ENCODE data around the gene OR2V2. TPM values are rescaled to one million over a fixed set of nuclear protein-coding genes. Genes with fewer than 3 reads are reported as not detected.

Gene OR2V2
- total RNA-seq, 2 experiments from 2014 or later, result not detected

DNA sequence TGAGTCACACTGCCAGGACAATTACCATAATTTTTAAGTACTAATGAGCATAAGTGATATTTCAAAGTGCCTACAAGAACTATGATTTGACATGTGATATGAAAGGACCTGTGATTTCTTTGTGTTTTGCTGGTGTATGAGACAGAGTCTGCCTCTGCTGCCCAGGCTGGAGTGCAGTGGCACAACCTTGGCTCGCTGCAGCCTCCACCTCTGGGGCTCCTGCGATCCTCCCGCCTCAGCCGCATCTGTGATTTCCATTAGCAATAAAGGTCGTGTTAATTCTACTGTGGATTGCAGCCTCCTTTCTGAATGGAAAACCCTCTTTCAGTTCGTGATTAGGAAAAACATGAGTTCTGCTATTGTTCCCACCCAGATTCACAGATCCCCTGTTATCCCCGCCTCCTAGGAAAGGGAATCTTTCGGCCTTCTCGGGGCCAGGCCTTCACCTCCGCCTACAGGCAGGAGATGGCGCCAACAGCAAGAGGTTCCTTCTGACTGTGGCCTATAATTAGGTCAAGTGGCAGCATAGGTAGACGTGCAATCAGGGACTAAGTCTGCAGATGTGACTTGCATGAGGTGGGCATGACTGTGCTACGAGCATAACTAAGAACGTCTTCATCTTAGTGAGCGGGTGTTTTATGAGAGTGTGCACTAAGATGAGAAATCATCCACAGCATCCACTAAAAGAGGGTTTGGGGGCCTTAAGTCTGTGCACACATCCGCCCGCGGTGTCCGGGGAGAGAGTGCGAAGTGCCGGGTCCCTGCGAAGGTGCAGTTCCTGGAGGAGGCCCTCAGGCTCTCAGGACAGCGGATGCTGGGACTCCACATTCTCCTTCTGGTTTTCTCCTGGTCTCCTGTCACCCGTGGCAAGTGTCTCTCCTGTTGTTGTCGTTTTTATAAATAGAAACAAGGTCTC is 34.5 kb downstream of the OR2V2 start:
- CTCF ChIA-PET, result interaction anchor here (1.1 kb wide), 1 partner anchor 9 kb away, joined by 3 read pairs; no protein-coding TSS in a partner anchor
- Histone ChIP-seq H3K4me1 (ENCODE audit: insufficient read depth, low read length) (peaks cover 30% of the 10 kb centered on the region), H3K4me3 (ENCODE audit: low read length) (no peak overlapping the region), H3K27ac (ENCODE audit: low read depth in 1 of 2, low read length in 2 of 2) (no peak overlapping the region), H3K36me3 (ENCODE audit: insufficient read depth, low read length) (no peaks in the 10 kb centered on the region), H3K9me3 (ENCODE audit: control insufficient read depth in 1 of 2, insufficient read depth in 1 of 2, low read length in 2 of 2) (peaks cover 0 to 8% of the 10 kb centered on the region in 2 experiments), H3K27me3 (ENCODE audit: control insufficient read depth in 1 of 2, insufficient read depth in 2 of 2, low read length in 2 of 2) (no peaks in the 10 kb centered on the region)
- POLR2A ChIA-PET, result interaction anchor here (3.9 kb wide), 1 partner anchor 80 kb away, joined by 48 read pairs; the partner anchor contains the start of gene TRIM52
- Mint-ChIP-seq H3K27ac (peak overlapping the region; percentile 86), H3K36me3 (ENCODE audit: low read depth) (peaks cover 8% of the 10 kb centered on the region), H3K27me3 (no peaks in the 10 kb centered on the region), H3K4me3 (peak overlapping the region; percentile 86), H3K9me3 (no peaks in the 10 kb centered on the region), H3K4me1 (ENCODE audit: low read depth) (peaks cover 40% of the 10 kb centered on the region)
- ATAC-seq (ENCODE audit: poor library complexity) (peak; percentile 59), DNase-seq (peak; percentile 46 to 88 (median 58))
- intact Hi-C loops (cut with DNase I, micrococcal nuclease), result no loop called here
- TF ChIP-seq, protein P1, sequence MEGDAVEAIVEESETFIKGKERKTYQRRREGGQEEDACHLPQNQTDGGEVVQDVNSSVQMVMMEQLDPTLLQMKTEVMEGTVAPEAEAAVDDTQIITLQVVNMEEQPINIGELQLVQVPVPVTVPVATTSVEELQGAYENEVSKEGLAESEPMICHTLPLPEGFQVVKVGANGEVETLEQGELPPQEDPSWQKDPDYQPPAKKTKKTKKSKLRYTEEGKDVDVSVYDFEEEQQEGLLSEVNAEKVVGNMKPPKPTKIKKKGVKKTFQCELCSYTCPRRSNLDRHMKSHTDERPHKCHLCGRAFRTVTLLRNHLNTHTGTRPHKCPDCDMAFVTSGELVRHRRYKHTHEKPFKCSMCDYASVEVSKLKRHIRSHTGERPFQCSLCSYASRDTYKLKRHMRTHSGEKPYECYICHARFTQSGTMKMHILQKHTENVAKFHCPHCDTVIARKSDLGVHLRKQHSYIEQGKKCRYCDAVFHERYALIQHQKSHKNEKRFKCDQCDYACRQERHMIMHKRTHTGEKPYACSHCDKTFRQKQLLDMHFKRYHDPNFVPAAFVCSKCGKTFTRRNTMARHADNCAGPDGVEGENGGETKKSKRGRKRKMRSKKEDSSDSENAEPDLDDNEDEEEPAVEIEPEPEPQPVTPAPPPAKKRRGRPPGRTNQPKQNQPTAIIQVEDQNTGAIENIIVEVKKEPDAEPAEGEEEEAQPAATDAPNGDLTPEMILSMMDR (IDR thresholded peaks at IDR 0.05), result peak; percentile 87

DNA sequence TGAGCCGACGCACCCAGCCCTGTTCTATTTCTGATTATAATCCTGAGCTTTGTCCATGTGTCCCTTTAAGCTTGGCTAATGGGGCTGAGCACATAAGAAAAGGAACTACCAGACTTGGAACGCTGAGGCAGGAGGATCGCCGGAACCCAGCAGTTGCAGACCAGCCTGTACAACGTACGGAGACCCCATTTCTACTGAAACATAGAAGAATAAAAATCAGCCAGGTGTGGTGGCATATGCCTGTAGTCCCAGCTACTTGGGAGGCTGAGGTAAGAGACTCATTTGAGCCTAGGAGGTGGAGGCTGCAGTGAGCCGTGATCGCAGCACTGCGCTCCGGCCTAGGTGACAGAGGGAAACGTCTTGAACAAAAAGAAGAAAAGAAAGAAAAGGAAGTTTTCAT is 35.3 kb downstream of the OR2V2 start:
- Mint-ChIP-seq H3K27ac (peak overlapping the region; percentile 86), H3K4me1 (ENCODE audit: low read depth) (peaks cover 46% of the 10 kb centered on the region), H3K9me3 (no peaks in the 10 kb centered on the region), H3K27me3 (peaks cover 4% of the 10 kb centered on the region), H3K4me3 (peak overlapping the region; percentile 92), H3K36me3 (ENCODE audit: low read depth) (peaks cover 13% of the 10 kb centered on the region)
- Histone ChIP-seq H3K36me3 (ENCODE audit: insufficient read depth, low read length) (no peaks in the 10 kb centered on the region), H3K9me3 (ENCODE audit: control insufficient read depth in 1 of 2, insufficient read depth in 1 of 2, low read length in 2 of 2) (peaks cover 0 to 12% of the 10 kb centered on the region in 2 experiments), H3K27ac (ENCODE audit: low read depth in 1 of 2, low read length in 2 of 2) (no peak overlapping the region), H3K4me1 (ENCODE audit: insufficient read depth, low read length) (peaks cover 35% of the 10 kb centered on the region), H3K27me3 (ENCODE audit: control insufficient read depth in 1 of 2, insufficient read depth in 2 of 2, low read length in 2 of 2) (no peaks in the 10 kb centered on the region), H3K4me3 (ENCODE audit: low read length) (peak overlapping the region; percentile 20)
- no peak for ATAC-seq (ENCODE audit: poor library complexity)
- intact Hi-C loops (cut with DNase I, micrococcal nuclease), result no loop called here
- ChIA-PET CTCF (interaction anchor here (1.1 kb wide), 1 partner anchor 10 kb away, joined by 3 read pairs; no protein-coding TSS in a partner anchor), POLR2A (interaction anchor here (3.2 to 3.9 kb wide), 2 partner anchors 40 to 79 kb away, joined by 39 to 48 read pairs; partner anchors contain the start of genes TRIM41 and TRIM52)
- peak in 2 of 14 experiments; percentile 31 to 40 for DNase-seq
- TF ChIP-seq, protein P1 (IDR thresholded peaks at IDR 0.05), result no peak

DNA sequence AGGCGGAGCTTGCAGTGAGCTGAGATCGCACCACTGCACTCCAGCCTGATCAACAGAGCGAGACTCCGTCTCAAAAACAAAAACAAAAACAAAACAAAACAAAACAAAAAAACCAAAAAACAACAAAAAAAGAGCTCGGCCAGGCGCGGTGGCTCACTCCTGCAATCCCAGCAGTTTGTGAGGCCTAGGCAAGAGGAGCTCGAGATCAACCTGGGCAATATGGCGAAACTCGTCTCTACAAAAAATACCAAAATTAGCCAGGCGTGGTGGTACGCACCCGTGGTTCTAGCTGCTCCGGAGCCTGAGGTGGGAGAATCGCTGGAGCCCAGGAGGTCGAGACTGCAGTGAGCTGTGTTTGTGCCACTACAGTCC is 37.4 kb downstream of the OR2V2 start:
- intact Hi-C loops (cut with DNase I, micrococcal nuclease), result loop anchor here in 1 of 2 experiments (2.0 kb wide), 1 partner anchor 26 kb away; no protein-coding TSS in a partner anchor
- peak overlapping the region; percentile 94 for H3K27ac Mint-ChIP-seq
- ChIA-PET POLR2A (interaction anchor here (0.6 to 3.9 kb wide), 16 partner anchors 8 to 381 kb away, joined by 3 to 48 read pairs (median 6); partner anchors contain the start of genes TRIM41, TRIM52 and TRIM7), CTCF (interaction anchor here (0.7 to 2.6 kb wide), 16 partner anchors 10 to 381 kb away, joined by 3 to 23 read pairs (median 5); partner anchors contain the start of genes TRIM41 and TRIM52)
- Histone ChIP-seq H3K9me3 (ENCODE audit: control insufficient read depth in 1 of 2, insufficient read depth in 1 of 2, low read length in 2 of 2) (peaks cover 0 to 15% of the 10 kb centered on the region in 2 experiments), H3K36me3 (ENCODE audit: insufficient read depth, low read length) (no peaks in the 10 kb centered on the region), H3K27ac (ENCODE audit: low read depth in 1 of 2, low read length in 2 of 2) (no peak overlapping the region), H3K4me3 (ENCODE audit: low read length) (peak overlapping the region; percentile 56), H3K4me1 (ENCODE audit: insufficient read depth, low read length) (peaks cover 51% of the 10 kb centered on the region), H3K27me3 (ENCODE audit: control insufficient read depth in 1 of 2, insufficient read depth in 2 of 2, low read length in 2 of 2) (no peaks in the 10 kb centered on the region)
- ATAC-seq (ENCODE audit: poor library complexity) (no peak), DNase-seq (no peak)
- H3K4me3 Mint-ChIP-seq, result peak overlapping the region; percentile 96
- H3K4me1 Mint-ChIP-seq (ENCODE audit: low read depth), result peaks cover 65% of the 10 kb centered on the region
- peaks cover 4% of the 10 kb centered on the region for H3K9me3 Mint-ChIP-seq
- TF ChIP-seq, protein P1 (IDR thresholded peaks at IDR 0.05), result no peak
- peaks cover 35% of the 10 kb centered on the region for H3K36me3 Mint-ChIP-seq (ENCODE audit: low read depth)
- peaks cover 22% of the 10 kb centered on the region for H3K27me3 Mint-ChIP-seq
